HepG2 (cell line): Measurements from ENCODE around the gene EFCAB8. TPM values are rescaled to one million over a fixed set of nuclear protein-coding genes. Genes with fewer than 3 reads are reported as not detected.
A peak's percentile ranks its signal among the peaks of the same experiment; 100 is the strongest.

Experiments used
- CEBPB ChIP-seq: IDR thresholded peaks from 2 replicates; pipeline ENCODE4 v1.6.1; 2011; ENCODE audit warnings: low read depth, low read length, improper control_type of control experiment, borderline replicate concordance
- FOXM1 ChIP-seq: sonication (generic); formaldehyde crosslinking; IDR thresholded peaks from 2 replicates; pipeline ENCODE4 v1.5.0; 2020; ENCODE audit warnings: missing genetic modification reagents
- JARID2 ChIP-seq: sonication (generic); formaldehyde crosslinking; IDR thresholded peaks from 2 replicates; pipeline ENCODE4 v1.8.1; 2023; ENCODE audit warnings: missing genetic modification reagents, inconsistent platforms; ENCODE audit not compliant: insufficient replicate concordance
- JDP2 ChIP-seq: sonication (generic); formaldehyde crosslinking; IDR thresholded peaks from 2 replicates; pipeline ENCODE4 v1.8.1; 2022; ENCODE audit warnings: missing genetic modification reagents, borderline replicate concordance
- SATB2 ChIP-seq: sonication (generic); formaldehyde crosslinking; IDR thresholded peaks from 2 replicates; pipeline ENCODE4 v1.5.0; 2020; ENCODE audit warnings: missing genetic modification reagents
- ZMYM2 ChIP-seq: sonication (generic); formaldehyde crosslinking; IDR thresholded peaks from 2 replicates; pipeline ENCODE4 v1.8.0; 2022; ENCODE audit warnings: mild to moderate bottlenecking, missing genetic modification reagents
- ZNF124 ChIP-seq: sonication (generic); formaldehyde crosslinking; IDR thresholded peaks from 2 replicates; pipeline ENCODE4 v1.4.0; 2020; ENCODE audit warnings: missing genetic modification reagents
- ZNF703 ChIP-seq: sonication (generic); formaldehyde crosslinking; IDR thresholded peaks from 2 replicates; pipeline ENCODE4 v1.5.1; 2020; ENCODE audit warnings: missing genetic modification reagents, mild to moderate bottlenecking, moderate library complexity, borderline replicate concordance
- ZNF720 ChIP-seq: sonication (generic); formaldehyde crosslinking; IDR thresholded peaks from 2 replicates; pipeline ENCODE4 v1.4.0; 2020; ENCODE audit warnings: missing genetic modification reagents
- ZSCAN20 ChIP-seq: sonication (generic); formaldehyde crosslinking; IDR thresholded peaks from 2 replicates; pipeline ENCODE4 v1.4.0; 2020; ENCODE audit warnings: missing genetic modification reagents, mild to moderate bottlenecking, borderline replicate concordance
- polyA plus RNA-seq, 8 experiments: library from polyadenylated mRNA; depleted of rRNA in 3 of 8; stranded (reverse) in 7 of 8; unstranded in 1 of 8; fragments of >200 nt; fragmentation: Illumina TruSeq in 4 of 8; extraction: Trizol in 4 of 8; gene quantifications; 2 replicates each; pipeline versions ENCODE4 v1.2.1 to v1.2.3, GENCODE V29; 2011 to 2016; ENCODE audit warnings: low read depth in 4 of 8, missing spikeins in 1 of 8, mixed read lengths in 1 of 8; ENCODE audit not compliant: insufficient read depth in 1 of 8
- total RNA-seq, 5 experiments: library from RNA; depleted of rRNA; stranded (reverse); fragments of >200 nt; fragmentation: Illumina TruSeq; extraction: Trizol; gene quantifications; 2 replicates each; pipeline ENCODE4 v1.2.3, GENCODE V29; 2016; ENCODE audit warnings: low read depth in 1 of 5
- TF ChIP-seq, protein P1 (sequence below): sonication (generic); formaldehyde crosslinking; conservative IDR thresholded peaks from 2 replicates; pipeline ENCODE4 v1.4.0; 2020; ENCODE audit warnings: missing genetic modification reagents
- TF ChIP-seq, protein P2 (sequence below): sonication (generic); formaldehyde crosslinking; IDR thresholded peaks from 2 replicates; pipeline ENCODE4 v1.5.1; 2020; ENCODE audit warnings: mild to moderate bottlenecking, missing genetic modification reagents, borderline replicate concordance
- TF ChIP-seq, protein P3 (sequence below): IDR thresholded peaks from 2 replicates; pipeline ENCODE4 v1.6.1; 2016; ENCODE audit warnings: low read depth

The EFCAB8 gene
- total and polyA plus RNA-seq, 2 of the 13 experiments (the other 11 are each of a cell fraction or from before 2014, with no cell fraction given), result 0.15 to 0.22 TPM

DNA sequence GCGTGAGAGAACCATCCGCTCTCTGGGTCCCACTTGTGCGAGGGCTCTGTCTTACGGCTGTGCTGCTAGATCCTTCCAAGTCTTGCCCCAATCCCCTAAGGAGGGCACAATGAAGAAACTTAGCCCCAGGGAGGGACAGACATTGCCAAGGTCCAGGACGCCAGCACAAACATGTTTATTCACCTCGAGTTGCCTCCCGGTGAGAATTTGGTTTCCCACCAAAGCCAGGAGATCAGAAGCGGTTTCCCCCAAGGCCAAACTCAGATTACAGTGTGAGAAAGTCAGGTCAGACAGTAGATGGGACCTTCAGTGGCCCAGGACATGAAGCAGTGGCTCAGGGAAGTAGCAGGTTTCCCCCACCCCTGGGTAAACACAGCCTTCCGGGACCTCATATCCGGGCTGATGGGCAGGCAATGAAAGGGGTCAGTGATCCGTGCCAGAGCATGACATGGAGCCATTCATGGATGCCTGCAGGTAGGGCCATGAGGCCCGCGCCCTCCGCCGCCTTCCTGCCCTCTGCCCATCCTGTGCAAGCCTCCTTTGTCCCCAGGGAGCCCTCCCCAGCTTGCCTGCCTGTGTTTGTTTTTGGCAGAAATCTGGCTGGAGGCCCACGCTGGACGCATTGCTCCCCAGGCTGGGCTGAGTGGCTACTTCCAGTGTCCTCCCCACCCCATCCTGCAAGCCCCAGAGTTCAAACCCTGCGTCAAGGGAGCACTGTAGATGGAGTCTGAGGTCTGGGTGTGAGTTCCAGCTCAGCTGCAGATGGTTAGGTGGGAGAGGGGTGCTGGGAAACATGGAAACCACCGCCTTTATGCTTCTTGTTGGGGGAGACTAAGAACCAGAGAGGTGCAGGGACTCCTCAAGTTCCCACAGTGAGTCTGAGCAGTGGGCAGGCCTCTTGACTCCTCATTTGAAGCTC, 150.8 kb downstream of the EFCAB8 start (continued):
- TF ChIP-seq JARID2 (CRISPR knock-in tag) (peak; percentile 37), FOXM1 (CRISPR knock-in tag) (no peak), JDP2 (no peak; the same call in 1 of the 2 replicates), ZSCAN20 (CRISPR knock-in tag) (0 out of 2 replicates have a peak, but pooled peaks have one; percentile 52), SATB2 (no peak), ZMYM2 (CRISPR knock-in tag) (peak; percentile 89), ZNF720 (CRISPR knock-in tag) (no peak), ZNF124 (CRISPR knock-in tag) (peak; percentile 96), ZNF703 (peak; percentile 68; the same call in 1 of the 2 replicates), CEBPB (no peak)
- TF ChIP-seq, protein P1, sequence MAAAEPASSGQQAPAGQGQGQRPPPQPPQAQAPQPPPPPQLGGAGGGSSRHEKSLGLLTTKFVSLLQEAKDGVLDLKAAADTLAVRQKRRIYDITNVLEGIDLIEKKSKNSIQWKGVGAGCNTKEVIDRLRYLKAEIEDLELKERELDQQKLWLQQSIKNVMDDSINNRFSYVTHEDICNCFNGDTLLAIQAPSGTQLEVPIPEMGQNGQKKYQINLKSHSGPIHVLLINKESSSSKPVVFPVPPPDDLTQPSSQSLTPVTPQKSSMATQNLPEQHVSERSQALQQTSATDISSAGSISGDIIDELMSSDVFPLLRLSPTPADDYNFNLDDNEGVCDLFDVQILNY, result no peak
- TF ChIP-seq, protein P2, sequence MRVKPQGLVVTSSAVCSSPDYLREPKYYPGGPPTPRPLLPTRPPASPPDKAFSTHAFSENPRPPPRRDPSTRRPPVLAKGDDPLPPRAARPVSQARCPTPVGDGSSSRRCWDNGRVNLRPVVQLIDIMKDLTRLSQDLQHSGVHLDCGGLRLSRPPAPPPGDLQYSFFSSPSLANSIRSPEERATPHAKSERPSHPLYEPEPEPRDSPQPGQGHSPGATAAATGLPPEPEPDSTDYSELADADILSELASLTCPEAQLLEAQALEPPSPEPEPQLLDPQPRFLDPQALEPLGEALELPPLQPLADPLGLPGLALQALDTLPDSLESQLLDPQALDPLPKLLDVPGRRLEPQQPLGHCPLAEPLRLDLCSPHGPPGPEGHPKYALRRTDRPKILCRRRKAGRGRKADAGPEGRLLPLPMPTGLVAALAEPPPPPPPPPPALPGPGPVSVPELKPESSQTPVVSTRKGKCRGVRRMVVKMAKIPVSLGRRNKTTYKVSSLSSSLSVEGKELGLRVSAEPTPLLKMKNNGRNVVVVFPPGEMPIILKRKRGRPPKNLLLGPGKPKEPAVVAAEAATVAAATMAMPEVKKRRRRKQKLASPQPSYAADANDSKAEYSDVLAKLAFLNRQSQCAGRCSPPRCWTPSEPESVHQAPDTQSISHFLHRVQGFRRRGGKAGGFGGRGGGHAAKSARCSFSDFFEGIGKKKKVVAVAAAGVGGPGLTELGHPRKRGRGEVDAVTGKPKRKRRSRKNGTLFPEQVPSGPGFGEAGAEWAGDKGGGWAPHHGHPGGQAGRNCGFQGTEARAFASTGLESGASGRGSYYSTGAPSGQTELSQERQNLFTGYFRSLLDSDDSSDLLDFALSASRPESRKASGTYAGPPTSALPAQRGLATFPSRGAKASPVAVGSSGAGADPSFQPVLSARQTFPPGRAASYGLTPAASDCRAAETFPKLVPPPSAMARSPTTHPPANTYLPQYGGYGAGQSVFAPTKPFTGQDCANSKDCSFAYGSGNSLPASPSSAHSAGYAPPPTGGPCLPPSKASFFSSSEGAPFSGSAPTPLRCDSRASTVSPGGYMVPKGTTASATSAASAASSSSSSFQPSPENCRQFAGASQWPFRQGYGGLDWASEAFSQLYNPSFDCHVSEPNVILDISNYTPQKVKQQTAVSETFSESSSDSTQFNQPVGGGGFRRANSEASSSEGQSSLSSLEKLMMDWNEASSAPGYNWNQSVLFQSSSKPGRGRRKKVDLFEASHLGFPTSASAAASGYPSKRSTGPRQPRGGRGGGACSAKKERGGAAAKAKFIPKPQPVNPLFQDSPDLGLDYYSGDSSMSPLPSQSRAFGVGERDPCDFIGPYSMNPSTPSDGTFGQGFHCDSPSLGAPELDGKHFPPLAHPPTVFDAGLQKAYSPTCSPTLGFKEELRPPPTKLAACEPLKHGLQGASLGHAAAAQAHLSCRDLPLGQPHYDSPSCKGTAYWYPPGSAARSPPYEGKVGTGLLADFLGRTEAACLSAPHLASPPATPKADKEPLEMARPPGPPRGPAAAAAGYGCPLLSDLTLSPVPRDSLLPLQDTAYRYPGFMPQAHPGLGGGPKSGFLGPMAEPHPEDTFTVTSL (CRISPR knock-in tag), result peak; percentile 94
- TF ChIP-seq, protein P3, sequence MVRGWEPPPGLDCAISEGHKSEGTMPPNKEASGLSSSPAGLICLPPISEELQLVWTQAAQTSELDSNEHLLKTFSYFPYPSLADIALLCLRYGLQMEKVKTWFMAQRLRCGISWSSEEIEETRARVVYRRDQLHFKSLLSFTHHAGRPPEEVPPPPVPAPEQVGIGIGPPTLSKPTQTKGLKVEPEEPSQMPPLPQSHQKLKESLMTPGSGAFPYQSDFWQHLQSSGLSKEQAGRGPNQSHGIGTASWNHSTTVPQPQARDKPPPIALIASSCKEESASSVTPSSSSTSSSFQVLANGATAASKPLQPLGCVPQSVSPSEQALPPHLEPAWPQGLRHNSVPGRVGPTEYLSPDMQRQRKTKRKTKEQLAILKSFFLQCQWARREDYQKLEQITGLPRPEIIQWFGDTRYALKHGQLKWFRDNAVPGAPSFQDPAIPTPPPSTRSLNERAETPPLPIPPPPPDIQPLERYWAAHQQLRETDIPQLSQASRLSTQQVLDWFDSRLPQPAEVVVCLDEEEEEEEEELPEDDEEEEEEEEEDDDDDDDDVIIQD (CRISPR knock-in tag), result peak; percentile 45; the same call in 1 of the 2 replicates
